ENCODE data around the gene RPSA.

DNA sequence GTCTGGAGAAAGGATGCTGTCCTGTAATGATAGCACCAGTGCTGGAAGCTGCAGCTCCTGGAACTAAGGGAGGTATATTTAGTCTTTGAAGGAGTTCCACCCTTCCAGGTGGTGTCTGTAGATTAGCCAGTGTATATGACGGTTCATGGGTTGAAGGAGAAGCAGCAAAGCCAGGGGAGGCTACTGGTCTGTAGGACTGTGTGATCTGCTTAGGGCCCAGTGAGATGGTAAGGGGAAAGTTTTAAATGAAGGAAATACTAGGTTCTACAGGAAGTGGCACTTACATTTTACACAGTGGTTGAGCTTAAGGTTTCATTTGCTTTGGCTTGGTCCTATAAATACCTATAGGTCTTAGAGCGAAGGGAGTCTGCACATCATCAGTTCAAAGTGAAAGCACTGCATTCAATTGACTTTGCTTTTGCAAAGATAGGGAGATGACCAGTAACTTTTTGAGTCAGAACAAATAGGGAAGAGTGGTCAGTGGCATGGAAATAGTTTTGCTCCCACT, 17.7 kb upstream of the RPSA start:
- TF ChIP-seq CTCF (IDR thresholded peaks at IDR 0.05), result no peak
- no peak for TF ChIP-seq CEBPB (IDR thresholded peaks at IDR 0.05)
- TF ChIP-seq SMC3 (IDR thresholded peaks at IDR 0.05), result no peak
- no peak for TF ChIP-seq POLR2AphosphoS2 (conservative IDR thresholded peaks at IDR 0.05; ENCODE audit: low read length)
- TF ChIP-seq EP300 (IDR thresholded peaks at IDR 0.05), result no peak
- TF ChIP-seq, protein P1, sequence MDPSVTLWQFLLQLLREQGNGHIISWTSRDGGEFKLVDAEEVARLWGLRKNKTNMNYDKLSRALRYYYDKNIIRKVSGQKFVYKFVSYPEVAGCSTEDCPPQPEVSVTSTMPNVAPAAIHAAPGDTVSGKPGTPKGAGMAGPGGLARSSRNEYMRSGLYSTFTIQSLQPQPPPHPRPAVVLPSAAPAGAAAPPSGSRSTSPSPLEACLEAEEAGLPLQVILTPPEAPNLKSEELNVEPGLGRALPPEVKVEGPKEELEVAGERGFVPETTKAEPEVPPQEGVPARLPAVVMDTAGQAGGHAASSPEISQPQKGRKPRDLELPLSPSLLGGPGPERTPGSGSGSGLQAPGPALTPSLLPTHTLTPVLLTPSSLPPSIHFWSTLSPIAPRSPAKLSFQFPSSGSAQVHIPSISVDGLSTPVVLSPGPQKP (IDR thresholded peaks at IDR 0.05; ENCODE audit: low read depth, low read length), result no peak
- TF ChIP-seq POLR2A (IDR thresholded peaks at IDR 0.05; ENCODE audit: low read length), result no peak
- TF ChIP-seq REST (IDR thresholded peaks at IDR 0.05), result no peak
